ENCODE data around the gene ADGRL1. TPM values are rescaled to one million over a fixed set of nuclear protein-coding genes. Genes with fewer than 3 reads are reported as not detected.

ADGRL1 gene
- total and polyA plus RNA-seq, 2 donors (not counting 3 experiments of a cell fraction or from before 2014, with no cell fraction given): 7.3 to 8.3 TPM

DNA sequence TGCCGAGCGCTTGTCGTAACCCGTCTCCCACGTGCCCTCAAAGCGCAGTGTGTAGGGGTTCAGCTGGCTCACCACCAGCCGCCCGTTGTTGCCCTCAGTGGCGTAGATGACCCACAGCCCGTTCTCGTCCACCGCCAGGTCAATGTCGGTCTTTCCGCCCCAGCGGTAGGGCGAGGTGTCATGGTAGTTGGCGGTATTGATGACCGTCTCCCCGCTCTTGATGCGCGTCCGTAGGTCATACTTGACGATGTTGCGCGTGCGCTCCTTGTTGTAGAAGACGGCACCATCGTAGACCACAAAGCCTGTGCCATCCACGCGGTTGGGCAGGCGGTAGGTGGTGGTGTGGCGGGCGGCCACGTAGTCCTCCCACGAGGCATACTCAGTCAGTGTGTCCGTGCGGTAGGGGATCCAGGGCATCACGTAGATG, 43.1 kb downstream of the ADGRL1 start:
- Histone ChIP-seq H3K4me2 (ENCODE audit: insufficient read depth, low read length) (no peak overlapping the region), H3K9me1 (replicated peaks; ENCODE audit: control insufficient read depth, extremely low read depth, insufficient read depth, low read length) (no peaks in the 10 kb centered on the region), H3K36me3 (ENCODE audit: control insufficient read depth in 2 of 2, extremely low read depth in 1 of 2, insufficient read depth in 2 of 2, low read length in 2 of 2) (no peaks in the 10 kb centered on the region), H3K27me3 (ENCODE audit: control insufficient read depth in 2 of 2, insufficient read depth in 2 of 2, low read length in 2 of 2) (no peaks in the 10 kb centered on the region), H3K4me1 (ENCODE audit: control insufficient read depth, extremely low read depth, insufficient read depth, low read length) (no peaks in the 10 kb centered on the region), H3K9me3 (replicated peaks; ENCODE audit: control insufficient read depth, insufficient read depth, low read length) (no peaks in the 10 kb centered on the region), H2AFZ (ENCODE audit: low read depth, low read length) (no peak overlapping the region), H3K9ac (replicated peaks; ENCODE audit: extremely low read depth, insufficient read depth, low read length) (no peak overlapping the region), H4K20me1 (replicated peaks; ENCODE audit: control insufficient read depth, extremely low read depth, insufficient read depth, low read length) (no peaks in the 10 kb centered on the region), H3K4me3 (replicated peaks in 1 of 3; ENCODE audit: insufficient read depth in 1 of 3, low read depth in 1 of 3, low read length in 3 of 3) (no peak overlapping the region), H3K79me2 (ENCODE audit: control insufficient read depth, insufficient read depth, low read length) (no peaks in the 10 kb centered on the region), H3K27ac (ENCODE audit: insufficient read depth, low read depth, low read length) (no peak overlapping the region)
- intact Hi-C loops (cut with micrococcal nuclease): no loop called here
- TF ChIP-seq, protein P1, sequence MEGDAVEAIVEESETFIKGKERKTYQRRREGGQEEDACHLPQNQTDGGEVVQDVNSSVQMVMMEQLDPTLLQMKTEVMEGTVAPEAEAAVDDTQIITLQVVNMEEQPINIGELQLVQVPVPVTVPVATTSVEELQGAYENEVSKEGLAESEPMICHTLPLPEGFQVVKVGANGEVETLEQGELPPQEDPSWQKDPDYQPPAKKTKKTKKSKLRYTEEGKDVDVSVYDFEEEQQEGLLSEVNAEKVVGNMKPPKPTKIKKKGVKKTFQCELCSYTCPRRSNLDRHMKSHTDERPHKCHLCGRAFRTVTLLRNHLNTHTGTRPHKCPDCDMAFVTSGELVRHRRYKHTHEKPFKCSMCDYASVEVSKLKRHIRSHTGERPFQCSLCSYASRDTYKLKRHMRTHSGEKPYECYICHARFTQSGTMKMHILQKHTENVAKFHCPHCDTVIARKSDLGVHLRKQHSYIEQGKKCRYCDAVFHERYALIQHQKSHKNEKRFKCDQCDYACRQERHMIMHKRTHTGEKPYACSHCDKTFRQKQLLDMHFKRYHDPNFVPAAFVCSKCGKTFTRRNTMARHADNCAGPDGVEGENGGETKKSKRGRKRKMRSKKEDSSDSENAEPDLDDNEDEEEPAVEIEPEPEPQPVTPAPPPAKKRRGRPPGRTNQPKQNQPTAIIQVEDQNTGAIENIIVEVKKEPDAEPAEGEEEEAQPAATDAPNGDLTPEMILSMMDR (IDR thresholded peaks at IDR 0.05; ENCODE audit: extremely low read depth in 1 of 2, insufficient read depth in 1 of 2, low read depth in 1 of 2, low read length in 2 of 2): no peak
- TF ChIP-seq POLR2A (IDR thresholded peaks at IDR 0.05; ENCODE audit: low read depth, low read length) (no peak), POLR2AphosphoS5 (IDR thresholded peaks at IDR 0.05; ENCODE audit: insufficient read depth, low read depth, low read length) (no peak), GATA2 (IDR thresholded peaks at IDR 0.05; ENCODE audit: insufficient read depth, insufficient read length, low read depth, low read length) (no peak), MYC (IDR thresholded peaks at IDR 0.05; ENCODE audit: low read depth, low read length) (no peak), EZH2 (IDR thresholded peaks at IDR 0.05; ENCODE audit: borderline replicate concordance, low read depth, low read length, severe bottlenecking) (no peak), FOS (IDR thresholded peaks at IDR 0.05; ENCODE audit: borderline replicate concordance, insufficient read depth, low read length) (no peak), JUN (IDR thresholded peaks at IDR 0.05; ENCODE audit: borderline replicate concordance, insufficient read depth, insufficient read length, low read depth) (no peak)
- TF ChIP-seq, protein P2, sequence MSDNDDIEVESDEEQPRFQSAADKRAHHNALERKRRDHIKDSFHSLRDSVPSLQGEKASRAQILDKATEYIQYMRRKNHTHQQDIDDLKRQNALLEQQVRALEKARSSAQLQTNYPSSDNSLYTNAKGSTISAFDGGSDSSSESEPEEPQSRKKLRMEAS (IDR thresholded peaks at IDR 0.05; ENCODE audit: insufficient read depth, insufficient read length): no peak
- dilution Hi-C loops (cut with MboI; ENCODE audit: extremely low pct_ligation_motif_present, low sequenced_read_pairs): no loop called here
- BruUV-seq (replicated peaks): no TSS peak
- DNase-seq (ENCODE audit: low read depth, low spot score): no peak
- ChIA-PET POLR2A (no interaction called here), CTCF (interaction anchor here (3.0 kb wide), 1 partner anchor 15 kb away, joined by 11 read pairs; no protein-coding TSS in a partner anchor)
- FAIRE-seq: no peak
